Measurements from ENCODE around the gene KATNB1.

GRCh38 chr16:57794849-57795430 is 59.4 kb downstream of the KATNB1 start:
- TF ChIP-seq SIN3A (IDR thresholded peaks at IDR 0.05; ENCODE audit: borderline replicate concordance, low read depth, low read length), result no peak
- no peak for TF ChIP-seq EP300 (IDR thresholded peaks at IDR 0.05; ENCODE audit: borderline replicate concordance in 1 of 2, low read depth in 1 of 2, low read length in 1 of 2)
- TF ChIP-seq REST (IDR thresholded peaks at IDR 0.05; ENCODE audit: low read depth, low read length), result no peak
- TF ChIP-seq CHD2 (IDR thresholded peaks at IDR 0.05; ENCODE audit: low read length, partially characterized antibody), result no peak
- TF ChIP-seq CTCF (IDR thresholded peaks at IDR 0.05), result no peak
